Neural cell (in vitro differentiated cells): ENCODE measurements around the gene GALR2. TPM values are rescaled to one million over a fixed set of nuclear protein-coding genes. Genes with fewer than 3 reads are reported as not detected.

Experiments used
- H2AFZ ChIP-seq: fragments of 200-600, 300-800 bp; sonication (generic), shearing (Covaris generic); 2 replicates; pipeline ENCODE4 v1.6.0; 2014; ENCODE audit warnings: low read depth, mild to moderate bottlenecking, antibody characterized with exemption, low read length, moderate library complexity
- H3F3A ChIP-seq: fragments of 200-600 bp; shearing (Covaris generic); 2 replicates; pipeline ENCODE4 v1.6.1; 2016; ENCODE audit warnings: mild to moderate bottlenecking, moderate library complexity, mixed read lengths, antibody characterized with exemption, low read length; ENCODE audit not compliant: insufficient read depth, poor library complexity, severe bottlenecking
- H3K27ac ChIP-seq: fragments of 200-600, 300-800 bp; sonication (generic), shearing (Covaris generic); 2 replicates; pipeline ENCODE4 v1.5.1; 2014; ENCODE audit warnings: mild to moderate bottlenecking, low read length, moderate library complexity
- H3K27me3 ChIP-seq: fragments of 300-800, 200-600 bp; sonication (generic), shearing (Covaris generic); 2 replicates; pipeline ENCODE4 v1.6.0; 2014; ENCODE audit warnings: mild to moderate bottlenecking, low read depth, low read length, moderate library complexity; ENCODE audit not compliant: insufficient read depth
- H3K36me3 ChIP-seq: fragments of 300-800, 200-600 bp; sonication (generic), shearing (Covaris generic); 2 replicates; pipeline ENCODE4 v1.5.1; 2014; ENCODE audit warnings: mild to moderate bottlenecking, antibody characterized with exemption, low read length, moderate library complexity; ENCODE audit not compliant: insufficient read depth
- H3K4me2 ChIP-seq: fragments of 300-800, 200-600 bp; sonication (generic), shearing (Covaris generic); 2 replicates; pipeline ENCODE4 v1.6.0; 2014; ENCODE audit warnings: mild to moderate bottlenecking, low read length
- H3K4me3 ChIP-seq: fragments of 300-800, 200-600 bp; sonication (generic), shearing (Covaris generic); 2 replicates; pipeline ENCODE4 v1.5.1; 2014; ENCODE audit warnings: mild to moderate bottlenecking, low read length, moderate library complexity
- H3K79me2 ChIP-seq: fragments of 200-600 bp; shearing (Covaris generic); replicated peaks from 2 replicates; pipeline ENCODE4 v1.6.0; 2014; ENCODE audit warnings: mild to moderate bottlenecking, low read length, moderate library complexity; ENCODE audit not compliant: insufficient read depth
- H3K9ac ChIP-seq: fragments of 300-800, 200-600 bp; sonication (generic), shearing (Covaris generic); 2 replicates; pipeline ENCODE4 v1.6.1; 2016; ENCODE audit warnings: mild to moderate bottlenecking, low read length, mixed read lengths
- H3K9me2 ChIP-seq: fragments of 200-600 bp; shearing (Covaris generic); 2 replicates; pipeline ENCODE4 v1.6.1; 2016; ENCODE audit warnings: mild to moderate bottlenecking, low read length, mixed read lengths; ENCODE audit not compliant: insufficient read depth
- H3K9me3 ChIP-seq: fragments of 200-600, 300-800 bp; sonication (generic), shearing (Covaris generic); 2 replicates; pipeline ENCODE4 v1.6.1; 2016; ENCODE audit warnings: mild to moderate bottlenecking, mixed run types, low read length, moderate library complexity, mixed read lengths
- H4K20me1 ChIP-seq: fragments of 200-600 bp; shearing (Covaris generic); 2 replicates; pipeline ENCODE4 v1.6.1; 2016; ENCODE audit warnings: mild to moderate bottlenecking, mixed run types; ENCODE audit not compliant: insufficient read depth
- CTCF ChIP-seq: fragments of 450-650 bp; IDR thresholded peaks from 2 replicates; pipeline ENCODE4 v1.5.1; 2014; ENCODE audit warnings: antibody characterized with exemption, mild to moderate bottlenecking, moderate library complexity; ENCODE audit not compliant: poor library complexity, severe bottlenecking
- EP300 ChIP-seq: fragments of 450-650 bp; conservative IDR thresholded peaks from 2 replicates; pipeline ENCODE4 v1.6.1; 2014; ENCODE audit warnings: antibody characterized with exemption, mild to moderate bottlenecking, moderate library complexity; ENCODE audit not compliant: poor library complexity, severe bottlenecking
- EZH2 ChIP-seq: fragments of 200-600, 300-800 bp; shearing (Covaris generic), sonication (generic); IDR thresholded peaks from 2 replicates; pipeline ENCODE4 v1.6.1; 2014; ENCODE audit warnings: antibody characterized with exemption, low read length, borderline replicate concordance, mild to moderate bottlenecking; ENCODE audit not compliant: insufficient read depth, poor library complexity, severe bottlenecking
- MXI1 ChIP-seq: fragments of 450-650 bp; conservative IDR thresholded peaks from 2 replicates; pipeline ENCODE4 v1.6.1; 2014; ENCODE audit warnings: antibody characterized with exemption, mild to moderate bottlenecking; ENCODE audit not compliant: poor library complexity, severe bottlenecking
- POLR2AphosphoS5 ChIP-seq: IDR thresholded peaks from 2 replicates; pipeline ENCODE4 v1.6.1; 2012
- RAD21 ChIP-seq: fragments of 450-650 bp; conservative IDR thresholded peaks from 2 replicates; pipeline ENCODE4 v1.6.1; 2014; ENCODE audit warnings: antibody characterized with exemption, mild to moderate bottlenecking, moderate library complexity
- SMC3 ChIP-seq: fragments of 450-650 bp; conservative IDR thresholded peaks from 2 replicates; pipeline ENCODE4 v1.6.1; 2014; ENCODE audit warnings: antibody characterized with exemption, mild to moderate bottlenecking, moderate library complexity; ENCODE audit not compliant: poor library complexity
- TAF1 ChIP-seq: IDR thresholded peaks from 2 replicates; pipeline ENCODE4 v1.6.1; 2012; ENCODE audit warnings: low read depth
- polyA plus RNA-seq: library from polyadenylated mRNA; depleted of rRNA; stranded (reverse); fragments of >200 nt; gene quantifications from 2 replicates; pipeline ENCODE4 v1.2.3, GENCODE V29; 2014
- TF ChIP-seq, protein P1 (sequence below): IDR thresholded peaks from 2 replicates; pipeline ENCODE4 v1.6.1; 2012; ENCODE audit warnings: borderline replicate concordance

Gene GALR2
- polyA plus RNA-seq, 1 donor from 2014 or later, result not detected

GRCh38 chr17:76032073-76032779 is 42.4 kb upstream of the GALR2 start:
- Histone ChIP-seq H3F3A (no peaks in the 10 kb centered on the region), H3K27ac (no peak overlapping the region), H3K9me3 (no peaks in the 10 kb centered on the region), H3K79me2 (no peaks in the 10 kb centered on the region), H3K9ac (no peak overlapping the region), H3K27me3 (no peaks in the 10 kb centered on the region), H4K20me1 (no peaks in the 10 kb centered on the region), H3K4me2 (no peak overlapping the region), H3K36me3 (no peaks in the 10 kb centered on the region), H3K4me3 (no peak overlapping the region), H2AFZ (no peak overlapping the region), H3K9me2 (no peaks in the 10 kb centered on the region)
- TF ChIP-seq POLR2AphosphoS5 (no peak), EZH2 (no peak), EP300 (no peak), TAF1 (no peak), CTCF (no peak), RAD21 (no peak), SMC3 (no peak), MXI1 (no peak)
- TF ChIP-seq, protein P1, sequence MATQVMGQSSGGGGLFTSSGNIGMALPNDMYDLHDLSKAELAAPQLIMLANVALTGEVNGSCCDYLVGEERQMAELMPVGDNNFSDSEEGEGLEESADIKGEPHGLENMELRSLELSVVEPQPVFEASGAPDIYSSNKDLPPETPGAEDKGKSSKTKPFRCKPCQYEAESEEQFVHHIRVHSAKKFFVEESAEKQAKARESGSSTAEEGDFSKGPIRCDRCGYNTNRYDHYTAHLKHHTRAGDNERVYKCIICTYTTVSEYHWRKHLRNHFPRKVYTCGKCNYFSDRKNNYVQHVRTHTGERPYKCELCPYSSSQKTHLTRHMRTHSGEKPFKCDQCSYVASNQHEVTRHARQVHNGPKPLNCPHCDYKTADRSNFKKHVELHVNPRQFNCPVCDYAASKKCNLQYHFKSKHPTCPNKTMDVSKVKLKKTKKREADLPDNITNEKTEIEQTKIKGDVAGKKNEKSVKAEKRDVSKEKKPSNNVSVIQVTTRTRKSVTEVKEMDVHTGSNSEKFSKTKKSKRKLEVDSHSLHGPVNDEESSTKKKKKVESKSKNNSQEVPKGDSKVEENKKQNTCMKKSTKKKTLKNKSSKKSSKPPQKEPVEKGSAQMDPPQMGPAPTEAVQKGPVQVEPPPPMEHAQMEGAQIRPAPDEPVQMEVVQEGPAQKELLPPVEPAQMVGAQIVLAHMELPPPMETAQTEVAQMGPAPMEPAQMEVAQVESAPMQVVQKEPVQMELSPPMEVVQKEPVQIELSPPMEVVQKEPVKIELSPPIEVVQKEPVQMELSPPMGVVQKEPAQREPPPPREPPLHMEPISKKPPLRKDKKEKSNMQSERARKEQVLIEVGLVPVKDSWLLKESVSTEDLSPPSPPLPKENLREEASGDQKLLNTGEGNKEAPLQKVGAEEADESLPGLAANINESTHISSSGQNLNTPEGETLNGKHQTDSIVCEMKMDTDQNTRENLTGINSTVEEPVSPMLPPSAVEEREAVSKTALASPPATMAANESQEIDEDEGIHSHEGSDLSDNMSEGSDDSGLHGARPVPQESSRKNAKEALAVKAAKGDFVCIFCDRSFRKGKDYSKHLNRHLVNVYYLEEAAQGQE, result no peak

DNA sequence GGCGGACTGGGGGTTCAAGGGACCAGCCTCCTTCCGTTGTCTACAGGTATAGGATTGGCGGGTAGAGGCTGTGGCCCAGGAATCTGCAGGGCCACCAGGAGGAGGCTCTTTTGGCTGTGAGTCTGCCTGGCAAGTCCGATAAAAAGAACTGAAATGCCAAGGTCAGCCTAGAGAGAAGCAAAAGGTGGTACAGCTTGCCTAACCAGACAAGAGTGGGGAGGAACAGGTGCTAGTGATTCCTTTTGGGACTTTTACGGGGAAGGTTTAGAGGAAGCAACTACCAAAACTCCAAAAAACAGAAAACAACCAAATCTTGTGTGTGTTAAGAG is 41.8 kb upstream of the GALR2 start:
- Histone ChIP-seq H3K9me2 (no peaks in the 10 kb centered on the region), H3K9ac (no peak overlapping the region), H3K4me3 (no peak overlapping the region), H3K27me3 (no peaks in the 10 kb centered on the region), H3F3A (no peaks in the 10 kb centered on the region), H3K4me2 (no peak overlapping the region), H3K36me3 (no peaks in the 10 kb centered on the region), H3K79me2 (no peaks in the 10 kb centered on the region), H2AFZ (no peak overlapping the region), H4K20me1 (no peaks in the 10 kb centered on the region), H3K27ac (no peak overlapping the region), H3K9me3 (no peaks in the 10 kb centered on the region)
- TF ChIP-seq POLR2AphosphoS5, result no peak
- TF ChIP-seq EZH2, result no peak
- TF ChIP-seq TAF1, result no peak
- TF ChIP-seq RAD21, result no peak
- TF ChIP-seq EP300, result no peak
- TF ChIP-seq MXI1, result no peak
- TF ChIP-seq CTCF, result no peak
- TF ChIP-seq SMC3, result no peak
- TF ChIP-seq, protein P1, result no peak
